K562 (cell line): ENCODE data around the gene ST3GAL3. TPM values are rescaled to one million over a fixed set of nuclear protein-coding genes. Genes with fewer than 3 reads are reported as not detected.

Experiments
- FOXJ2 ChIP-seq: fragments of 200-800 bp; sonication (Bioruptor generic); IDR thresholded peaks from 2 replicates; pipeline ENCODE4 v1.6.1; 2016; ENCODE audit warnings: missing genetic modification characterization, missing compliant biosample characterization
- ILK ChIP-seq: fragments of 450-650 bp; IDR thresholded peaks from 2 replicates; pipeline ENCODE4 v1.6.1; 2016; ENCODE audit warnings: missing genetic modification characterization, low read depth, mild to moderate bottlenecking, missing compliant biosample characterization, moderate library complexity, borderline replicate concordance
- L3MBTL2 ChIP-seq: fragments of 450-650 bp; IDR thresholded peaks from 2 replicates; pipeline ENCODE4 v1.6.1; 2016; ENCODE audit warnings: mild to moderate bottlenecking, moderate library complexity
- SAFB ChIP-seq: fragments of 200-400 bp; formaldehyde crosslinking; IDR thresholded peaks from 2 replicates; pipeline ENCODE4 v1.6.1; 2017; ENCODE audit warnings: low read depth, low read length, borderline replicate concordance
- SMARCA5 ChIP-seq: fragments of 450-650 bp; IDR thresholded peaks from 2 replicates; pipeline ENCODE4 v1.6.1; 2016
- TAF9B ChIP-seq: fragments of 450-650 bp; IDR thresholded peaks from 2 replicates; pipeline ENCODE4 v1.6.1; 2018; ENCODE audit warnings: mild to moderate bottlenecking; ENCODE audit not compliant: partially characterized antibody
- ZNF407 ChIP-seq: fragments of 450-650 bp; IDR thresholded peaks from 2 replicates; pipeline ENCODE4 v1.6.1; 2016; ENCODE audit warnings: low read depth
- polyA plus RNA-seq, 8 experiments: library from polyadenylated mRNA; depleted of rRNA in 4 of 8; stranded (reverse) in 5 of 8; unstranded in 3 of 8; fragments of >200 nt; fragmentation: Nextera tagmentation in 2 of 8; fragmentation: Illumina TruSeq in 1 of 8; extraction: Ambion mirVana in 2 of 8; extraction: Trizol in 1 of 8; gene quantifications; 2 replicates each; pipeline versions ENCODE4 v1.2.1 to v1.2.3, GENCODE V29; 2011 to 2014; ENCODE audit warnings: inconsistent platforms in 1 of 8, missing spikeins in 1 of 8
- total RNA-seq, 7 experiments: library from RNA; depleted of rRNA in 6 of 7; stranded (reverse); fragments of >200 nt in 6 of 7; fragmentation: Illumina TruSeq in 2 of 7; extraction: Trizol in 2 of 7; gene quantifications; 2 replicates each; pipeline versions ENCODE4 v1.2.1 to v1.2.3, GENCODE V29; 2011 to 2021; ENCODE audit warnings: low replicate concordance in 1 of 7
- TF ChIP-seq, protein P1 (sequence below): fragments of 250-450 bp; sonication (Bioruptor Pico); IDR thresholded peaks from 2 replicates; pipeline ENCODE4 v1.5.0; 2021; ENCODE audit warnings: mild to moderate bottlenecking, borderline replicate concordance
- TF ChIP-seq, protein P2 (sequence below), 3 experiments: fragments of 200-800 bp in 1 of 3; fragments of 250-450 bp in 1 of 3; fragments of 450-650 bp in 1 of 3; sonication (Bioruptor Pico) in 1 of 3; sonication (Bioruptor generic) in 1 of 3; formaldehyde crosslinking in 1 of 3; IDR thresholded peaks; 2 replicates each; pipeline versions ENCODE4 v1.6.1 to v1.8.0; 2016 to 2022; ENCODE audit warnings: mild to moderate bottlenecking in 2 of 3, missing genetic modification characterization in 2 of 3, missing compliant biosample characterization in 1 of 3, moderate library complexity in 1 of 3
- TF ChIP-seq, protein P3 (sequence below): fragments of 250-450 bp; sonication (Bioruptor Pico); IDR thresholded peaks from 2 replicates; pipeline ENCODE4 v1.5.0; 2020; ENCODE audit warnings: mild to moderate bottlenecking, borderline replicate concordance

ST3GAL3 gene
- total and polyA plus RNA-seq, 9 of the 15 experiments (the other 6 are each of a cell fraction or from before 2014, with no cell fraction given) = 1.2 to 18.9 (median 11.0) TPM

DNA sequence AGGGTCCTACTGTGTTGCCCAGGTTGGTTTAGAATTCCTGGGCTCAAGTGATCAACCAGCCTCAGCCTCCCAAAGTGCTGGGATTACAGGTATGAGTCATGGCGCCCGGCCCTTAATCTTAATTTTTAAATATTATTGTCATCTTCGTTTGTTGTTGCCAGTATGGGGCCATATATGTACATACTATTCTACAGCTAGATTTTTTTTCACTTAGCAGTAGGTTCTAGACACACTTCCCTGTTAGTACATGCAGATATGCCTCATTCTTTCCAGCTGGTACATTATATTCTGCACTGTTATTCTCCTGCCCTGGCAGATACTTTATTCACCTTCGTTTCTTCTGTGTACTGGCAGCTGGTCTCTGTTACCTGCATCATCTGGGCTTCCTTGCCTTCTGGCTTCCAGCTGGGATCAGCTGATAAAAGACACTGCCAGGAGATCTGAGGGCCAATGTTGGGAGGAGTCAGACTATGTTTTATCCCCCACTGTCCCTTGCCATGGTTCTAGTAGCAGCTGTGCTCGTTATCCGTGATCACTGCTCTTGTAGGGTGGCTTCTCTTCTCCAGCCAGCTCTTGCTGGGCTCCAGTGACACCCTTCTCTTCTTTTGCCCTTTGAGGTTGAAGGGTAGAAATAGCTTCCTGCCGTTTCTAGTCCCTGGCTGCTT, 24.7 kb downstream of the ST3GAL3 start (continued):
- TF ChIP-seq, protein P1, sequence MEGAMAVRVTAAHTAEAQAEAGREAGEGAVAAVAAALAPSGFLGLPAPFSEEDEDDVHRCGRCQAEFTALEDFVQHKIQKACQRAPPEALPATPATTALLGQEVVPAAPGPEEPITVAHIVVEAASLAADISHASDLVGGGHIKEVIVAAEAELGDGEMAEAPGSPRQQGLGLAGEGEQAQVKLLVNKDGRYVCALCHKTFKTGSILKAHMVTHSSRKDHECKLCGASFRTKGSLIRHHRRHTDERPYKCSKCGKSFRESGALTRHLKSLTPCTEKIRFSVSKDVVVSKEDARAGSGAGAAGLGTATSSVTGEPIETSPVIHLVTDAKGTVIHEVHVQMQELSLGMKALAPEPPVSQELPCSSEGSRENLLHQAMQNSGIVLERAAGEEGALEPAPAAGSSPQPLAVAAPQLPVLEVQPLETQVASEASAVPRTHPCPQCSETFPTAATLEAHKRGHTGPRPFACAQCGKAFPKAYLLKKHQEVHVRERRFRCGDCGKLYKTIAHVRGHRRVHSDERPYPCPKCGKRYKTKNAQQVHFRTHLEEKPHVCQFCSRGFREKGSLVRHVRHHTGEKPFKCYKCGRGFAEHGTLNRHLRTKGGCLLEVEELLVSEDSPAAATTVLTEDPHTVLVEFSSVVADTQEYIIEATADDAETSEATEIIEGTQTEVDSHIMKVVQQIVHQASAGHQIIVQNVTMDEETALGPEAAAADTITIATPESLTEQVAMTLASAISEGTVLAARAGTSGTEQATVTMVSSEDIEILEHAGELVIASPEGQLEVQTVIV (CRISPR knock-in tag) = no peak
- TF ChIP-seq TAF9B = peak; percentile 47
- no peak for TF ChIP-seq ILK (tag)
- TF ChIP-seq, protein P2, sequence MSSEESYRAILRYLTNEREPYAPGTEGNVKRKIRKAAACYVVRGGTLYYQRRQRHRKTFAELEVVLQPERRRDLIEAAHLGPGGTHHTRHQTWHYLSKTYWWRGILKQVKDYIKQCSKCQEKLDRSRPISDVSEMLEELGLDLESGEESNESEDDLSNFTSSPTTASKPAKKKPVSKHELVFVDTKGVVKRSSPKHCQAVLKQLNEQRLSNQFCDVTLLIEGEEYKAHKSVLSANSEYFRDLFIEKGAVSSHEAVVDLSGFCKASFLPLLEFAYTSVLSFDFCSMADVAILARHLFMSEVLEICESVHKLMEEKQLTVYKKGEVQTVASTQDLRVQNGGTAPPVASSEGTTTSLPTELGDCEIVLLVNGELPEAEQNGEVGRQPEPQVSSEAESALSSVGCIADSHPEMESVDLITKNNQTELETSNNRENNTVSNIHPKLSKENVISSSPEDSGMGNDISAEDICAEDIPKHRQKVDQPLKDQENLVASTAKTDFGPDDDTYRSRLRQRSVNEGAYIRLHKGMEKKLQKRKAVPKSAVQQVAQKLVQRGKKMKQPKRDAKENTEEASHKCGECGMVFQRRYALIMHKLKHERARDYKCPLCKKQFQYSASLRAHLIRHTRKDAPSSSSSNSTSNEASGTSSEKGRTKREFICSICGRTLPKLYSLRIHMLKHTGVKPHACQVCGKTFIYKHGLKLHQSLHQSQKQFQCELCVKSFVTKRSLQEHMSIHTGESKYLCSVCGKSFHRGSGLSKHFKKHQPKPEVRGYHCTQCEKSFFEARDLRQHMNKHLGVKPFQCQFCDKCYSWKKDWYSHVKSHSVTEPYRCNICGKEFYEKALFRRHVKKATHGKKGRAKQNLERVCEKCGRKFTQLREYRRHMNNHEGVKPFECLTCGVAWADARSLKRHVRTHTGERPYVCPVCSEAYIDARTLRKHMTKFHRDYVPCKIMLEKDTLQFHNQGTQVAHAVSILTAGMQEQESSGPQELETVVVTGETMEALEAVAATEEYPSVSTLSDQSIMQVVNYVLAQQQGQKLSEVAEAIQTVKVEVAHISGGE (CRISPR knock-in tag; IDR thresholded peaks at IDR 0.05) = no peak
- TF ChIP-seq SMARCA5 = no peak
- no peak for TF ChIP-seq FOXJ2 (tag)
- TF ChIP-seq ZNF407 = no peak
- TF ChIP-seq, protein P3, sequence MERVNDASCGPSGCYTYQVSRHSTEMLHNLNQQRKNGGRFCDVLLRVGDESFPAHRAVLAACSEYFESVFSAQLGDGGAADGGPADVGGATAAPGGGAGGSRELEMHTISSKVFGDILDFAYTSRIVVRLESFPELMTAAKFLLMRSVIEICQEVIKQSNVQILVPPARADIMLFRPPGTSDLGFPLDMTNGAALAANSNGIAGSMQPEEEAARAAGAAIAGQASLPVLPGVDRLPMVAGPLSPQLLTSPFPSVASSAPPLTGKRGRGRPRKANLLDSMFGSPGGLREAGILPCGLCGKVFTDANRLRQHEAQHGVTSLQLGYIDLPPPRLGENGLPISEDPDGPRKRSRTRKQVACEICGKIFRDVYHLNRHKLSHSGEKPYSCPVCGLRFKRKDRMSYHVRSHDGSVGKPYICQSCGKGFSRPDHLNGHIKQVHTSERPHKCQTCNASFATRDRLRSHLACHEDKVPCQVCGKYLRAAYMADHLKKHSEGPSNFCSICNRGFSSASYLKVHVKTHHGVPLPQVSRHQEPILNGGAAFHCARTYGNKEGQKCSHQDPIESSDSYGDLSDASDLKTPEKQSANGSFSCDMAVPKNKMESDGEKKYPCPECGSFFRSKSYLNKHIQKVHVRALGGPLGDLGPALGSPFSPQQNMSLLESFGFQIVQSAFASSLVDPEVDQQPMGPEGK (CRISPR knock-in tag) = no peak
- no peak for TF ChIP-seq L3MBTL2
- no peak for TF ChIP-seq SAFB
